GM18502 (cell line): Measurements from ENCODE around the gene CEMIP.
"Not testable (repeated sequence)": the region's sequence is repeated elsewhere in the genome, so short reads cannot be mapped to it uniquely, and the experiment has no call there.

Experiments
- ATAC-seq: cut with Tn5 transposase; IDR thresholded peaks from one replicate; pipeline ENCODE4 v1.9.1; 2021; ENCODE audit warnings: mild to moderate bottlenecking; ENCODE audit not compliant: unreplicated experiment, poor library complexity

The CEMIP gene

DNA sequence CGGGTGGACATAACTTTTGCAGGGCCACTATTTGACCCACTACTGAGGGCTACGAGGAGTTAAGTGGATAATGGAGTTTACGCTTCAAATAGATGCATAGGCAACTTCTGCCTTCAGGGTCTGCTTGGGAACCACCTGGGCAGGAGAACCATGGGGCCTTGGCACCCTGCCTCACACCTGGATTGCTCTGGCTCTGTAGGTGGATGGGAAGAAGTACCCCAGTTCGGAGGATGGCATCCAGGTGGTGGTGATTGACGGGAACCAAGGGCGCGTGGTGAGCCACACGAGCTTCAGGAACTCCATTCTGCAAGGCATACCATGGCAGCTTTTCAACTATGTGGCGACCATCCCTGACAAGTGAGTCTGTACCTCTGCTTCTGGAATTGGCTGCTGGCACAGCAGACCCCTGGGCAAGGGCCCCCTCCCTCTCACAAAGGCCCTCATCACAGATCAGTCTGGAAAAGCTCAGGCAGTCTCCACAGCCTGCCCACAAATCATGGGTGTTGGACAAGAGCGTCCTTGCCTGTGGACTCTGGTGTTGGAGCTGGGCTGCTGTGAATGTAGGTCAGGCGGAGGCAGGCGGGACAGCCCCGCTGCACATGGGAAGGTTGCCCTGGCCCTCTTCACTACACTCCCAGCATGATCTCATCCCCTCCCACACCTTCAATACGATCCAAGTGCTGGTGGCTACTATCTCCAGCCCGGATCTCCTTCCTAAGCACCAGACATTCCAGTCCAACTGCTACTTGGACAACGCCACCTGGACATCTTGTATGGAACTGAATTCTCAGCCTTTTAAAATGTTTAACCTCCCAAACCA, 163.8 kb downstream of the CEMIP start:
- ATAC-seq: no peak

DNA sequence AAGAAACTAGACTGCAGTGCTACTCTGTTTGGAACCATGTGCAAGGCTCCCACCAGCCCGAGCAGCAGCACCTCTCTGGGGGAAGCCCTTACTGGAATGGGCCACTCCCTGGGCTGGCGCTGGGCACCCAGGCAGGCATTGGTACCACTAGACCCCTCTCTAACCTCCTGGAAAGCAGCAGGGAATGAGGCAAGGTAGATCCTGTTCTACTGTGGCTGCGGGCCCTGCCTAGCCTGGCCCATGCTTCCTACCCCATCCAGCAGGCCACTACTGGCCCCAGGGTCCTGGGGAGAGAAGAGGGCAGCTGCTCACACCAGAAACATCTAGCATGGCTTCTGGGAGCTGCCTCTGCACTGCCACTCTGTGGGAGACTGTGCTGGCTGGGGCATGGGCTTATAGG, 165.6 kb downstream of the CEMIP start:
- no peak for ATAC-seq

DNA sequence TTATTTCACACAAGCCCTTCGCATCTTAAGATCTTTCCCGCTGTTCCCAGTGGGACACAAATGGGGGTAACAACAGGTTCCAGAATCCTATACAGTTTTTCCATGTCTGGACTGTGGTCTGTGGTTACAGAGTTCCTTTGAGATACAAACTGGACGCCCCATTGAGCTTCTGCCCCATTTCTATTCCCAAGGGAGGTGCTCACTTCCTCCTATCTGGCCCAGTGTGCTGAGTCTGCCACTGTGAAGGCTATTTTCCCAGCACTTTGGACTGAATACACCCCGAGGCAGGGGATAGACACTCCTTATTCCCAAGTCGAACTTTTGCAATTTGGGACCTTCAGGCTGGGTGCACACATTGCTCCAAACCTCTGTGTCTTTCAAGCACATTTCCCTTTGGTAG, 166.4 kb downstream of the CEMIP start:
- ATAC-seq: no peak

DNA sequence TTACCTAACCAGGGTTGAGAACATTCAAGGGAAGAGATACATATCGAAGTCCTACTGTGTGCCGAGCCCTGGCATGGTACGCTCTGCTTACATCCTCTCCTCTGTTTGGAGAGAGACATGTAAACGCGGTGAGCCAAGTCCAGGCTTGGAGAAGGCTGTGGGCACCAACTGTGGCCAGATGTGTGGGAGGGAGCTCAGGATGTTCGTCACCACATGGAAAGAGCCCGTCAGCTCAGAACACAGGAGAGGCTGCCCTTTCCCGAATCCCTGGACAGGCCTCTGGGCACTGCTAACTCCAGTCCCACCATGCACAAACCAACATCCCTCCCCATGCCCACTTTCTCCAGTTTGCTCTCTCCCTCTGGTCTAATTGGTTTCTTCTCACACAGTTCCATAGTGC, 167.4 kb downstream of the CEMIP start:
- ATAC-seq: no peak

DNA sequence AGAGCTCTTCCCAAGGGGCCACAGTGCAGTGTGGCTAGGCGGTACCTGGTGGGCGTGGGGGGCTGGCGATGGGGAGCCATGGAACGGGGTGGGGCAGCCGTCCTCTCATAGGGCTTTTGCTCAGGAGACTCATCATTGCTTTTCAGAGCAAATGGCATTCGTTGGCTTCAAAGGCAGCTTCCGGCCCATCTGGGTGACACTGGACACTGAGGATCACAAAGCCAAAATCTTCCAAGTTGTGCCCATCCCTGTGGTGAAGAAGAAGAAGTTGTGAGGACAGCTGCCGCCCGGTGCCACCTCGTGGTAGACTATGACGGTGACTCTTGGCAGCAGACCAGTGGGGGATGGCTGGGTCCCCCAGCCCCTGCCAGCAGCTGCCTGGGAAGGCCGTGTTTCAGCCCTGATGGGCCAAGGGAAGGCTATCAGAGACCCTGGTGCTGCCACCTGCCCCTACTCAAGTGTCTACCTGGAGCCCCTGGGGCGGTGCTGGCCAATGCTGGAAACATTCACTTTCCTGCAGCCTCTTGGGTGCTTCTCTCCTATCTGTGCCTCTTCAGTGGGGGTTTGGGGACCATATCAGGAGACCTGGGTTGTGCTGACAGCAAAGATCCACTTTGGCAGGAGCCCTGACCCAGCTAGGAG, 169.6 kb downstream of the CEMIP start:
- no peak for ATAC-seq

DNA sequence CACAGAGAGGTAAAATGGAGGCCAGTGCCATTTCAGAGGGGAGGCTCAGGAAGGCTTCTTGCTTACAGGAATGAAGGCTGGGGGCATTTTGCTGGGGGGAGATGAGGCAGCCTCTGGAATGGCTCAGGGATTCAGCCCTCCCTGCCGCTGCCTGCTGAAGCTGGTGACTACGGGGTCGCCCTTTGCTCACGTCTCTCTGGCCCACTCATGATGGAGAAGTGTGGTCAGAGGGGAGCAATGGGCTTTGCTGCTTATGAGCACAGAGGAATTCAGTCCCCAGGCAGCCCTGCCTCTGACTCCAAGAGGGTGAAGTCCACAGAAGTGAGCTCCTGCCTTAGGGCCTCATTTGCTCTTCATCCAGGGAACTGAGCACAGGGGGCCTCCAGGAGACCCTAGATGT, 170.6 kb downstream of the CEMIP start:
- ATAC-seq: no peak

DNA sequence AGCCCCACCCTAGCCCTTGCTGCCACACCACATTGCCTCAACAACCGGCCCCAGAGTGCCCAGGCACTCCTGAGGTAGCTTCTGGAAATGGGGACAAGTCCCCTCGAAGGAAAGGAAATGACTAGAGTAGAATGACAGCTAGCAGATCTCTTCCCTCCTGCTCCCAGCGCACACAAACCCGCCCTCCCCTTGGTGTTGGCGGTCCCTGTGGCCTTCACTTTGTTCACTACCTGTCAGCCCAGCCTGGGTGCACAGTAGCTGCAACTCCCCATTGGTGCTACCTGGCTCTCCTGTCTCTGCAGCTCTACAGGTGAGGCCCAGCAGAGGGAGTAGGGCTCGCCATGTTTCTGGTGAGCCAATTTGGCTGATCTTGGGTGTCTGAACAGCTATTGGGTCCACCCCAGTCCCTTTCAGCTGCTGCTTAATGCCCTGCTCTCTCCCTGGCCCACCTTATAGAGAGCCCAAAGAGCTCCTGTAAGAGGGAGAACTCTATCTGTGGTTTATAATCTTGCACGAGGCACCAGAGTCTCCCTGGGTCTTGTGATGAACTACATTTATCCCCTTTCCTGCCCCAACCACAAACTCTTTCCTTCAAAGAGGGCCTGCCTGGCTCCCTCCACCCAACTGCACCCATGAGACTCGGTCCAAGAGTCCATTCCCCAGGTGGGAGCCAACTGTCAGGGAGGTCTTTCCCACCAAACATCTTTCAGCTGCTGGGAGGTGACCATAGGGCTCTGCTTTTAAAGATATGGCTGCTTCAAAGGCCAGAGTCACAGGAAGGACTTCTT, 171.3 kb downstream of the CEMIP start:
- ATAC-seq: no peak

DNA sequence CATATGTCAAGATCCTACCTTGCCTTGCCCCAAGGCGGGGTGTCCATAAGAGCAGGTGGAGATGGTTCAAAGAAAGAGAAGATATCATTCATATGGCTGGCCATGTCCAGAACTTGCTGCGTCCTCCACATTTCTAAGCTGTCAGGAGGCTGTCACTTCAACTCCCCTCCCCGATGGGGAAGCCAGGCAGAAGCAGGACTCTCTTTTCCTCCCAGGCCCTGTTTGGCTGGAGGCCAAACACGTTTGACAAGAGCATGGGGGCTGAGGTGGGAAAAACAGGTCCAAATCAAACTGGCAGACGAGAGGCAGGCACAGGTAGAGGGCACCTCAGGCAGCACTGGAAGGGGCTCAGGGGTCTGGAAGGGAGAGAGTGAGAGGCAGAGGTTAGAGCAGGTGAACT, 172.8 kb downstream of the CEMIP start:
- no peak for ATAC-seq

DNA sequence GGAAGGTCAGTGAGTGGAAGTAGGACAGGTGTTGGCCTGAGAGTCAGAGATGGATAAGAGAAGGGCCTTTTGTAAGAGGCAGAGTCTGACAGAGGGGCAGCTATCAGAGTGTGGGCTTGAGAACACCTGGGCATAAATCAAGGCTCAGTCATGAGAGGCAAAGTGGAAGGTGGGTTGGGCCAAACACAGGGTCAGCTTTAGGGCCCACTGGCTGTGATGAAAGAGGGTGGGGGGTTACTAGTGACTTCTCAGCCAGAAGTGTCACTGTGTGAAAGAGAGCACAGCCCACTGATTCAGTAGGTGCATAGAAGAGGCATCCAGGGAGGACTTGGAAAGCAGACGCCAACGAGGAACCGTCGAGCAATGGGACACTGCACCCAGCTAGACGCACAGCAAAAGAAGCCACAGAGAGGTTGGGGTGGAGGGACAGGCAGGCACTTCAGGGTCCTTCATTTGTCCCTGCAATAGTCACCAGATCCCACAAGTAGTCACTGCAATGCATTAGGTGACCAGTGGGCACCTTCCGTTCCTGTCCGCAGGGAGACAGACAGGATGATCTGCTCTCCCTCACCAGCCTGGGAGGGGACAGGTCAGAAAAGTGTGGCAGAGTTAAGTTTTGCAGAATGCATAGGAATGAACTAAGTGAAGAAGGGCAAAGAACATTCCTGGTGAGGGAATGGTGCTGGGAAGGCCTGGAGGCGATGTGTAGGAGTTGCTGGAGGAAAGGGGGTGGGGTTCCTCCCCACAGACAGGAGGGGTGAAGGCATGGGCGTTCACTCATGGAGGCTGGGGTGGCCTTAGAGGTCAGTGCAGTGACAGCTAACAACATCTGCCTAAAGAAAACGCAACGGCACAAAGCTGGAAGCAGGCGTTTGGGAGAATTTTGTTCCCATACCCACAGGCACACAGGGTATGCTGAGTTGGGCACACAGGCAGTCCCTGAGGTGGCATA, 174.1 kb downstream of the CEMIP start:
- ATAC-seq: no peak

DNA sequence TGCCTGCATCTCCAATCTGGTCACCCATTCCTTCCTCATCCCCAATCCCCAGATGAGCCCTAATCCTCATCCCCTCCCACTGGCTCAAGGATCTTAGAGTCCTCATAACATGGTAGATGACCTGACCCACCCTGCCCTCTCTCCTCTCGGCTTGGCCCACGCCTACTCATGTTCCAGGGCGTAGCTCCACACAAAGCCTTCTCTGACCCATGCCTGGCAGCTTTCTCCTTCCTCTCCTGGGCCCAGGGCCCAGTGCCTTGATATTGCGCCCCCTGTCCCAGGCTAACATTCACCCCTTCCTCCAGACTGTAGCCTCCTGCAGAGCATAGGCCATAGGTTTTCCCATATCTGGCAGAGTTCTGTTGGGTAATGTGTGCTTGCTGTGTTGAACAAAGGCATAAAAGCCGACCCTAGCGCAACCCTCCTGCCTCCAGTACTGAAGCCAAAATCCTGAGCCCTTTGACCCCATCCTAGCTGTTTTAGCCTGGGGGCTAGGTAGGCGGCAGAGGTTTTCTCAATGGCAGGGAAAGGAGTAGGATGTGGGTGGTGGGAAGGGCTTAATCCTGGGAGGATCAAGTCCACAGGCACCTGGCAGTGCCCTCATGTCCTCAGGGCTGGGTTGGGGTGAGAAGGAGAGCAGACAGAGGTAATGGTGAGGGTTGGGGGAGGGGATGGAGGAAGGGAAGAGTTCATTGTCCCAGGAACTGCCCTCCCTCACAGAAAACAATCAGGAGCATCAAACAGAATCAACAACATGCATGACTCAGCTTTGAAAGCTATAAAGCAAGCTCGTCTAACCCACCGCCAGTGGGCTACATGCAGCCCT, 175.0 kb downstream of the CEMIP start:
- no peak for ATAC-seq

DNA sequence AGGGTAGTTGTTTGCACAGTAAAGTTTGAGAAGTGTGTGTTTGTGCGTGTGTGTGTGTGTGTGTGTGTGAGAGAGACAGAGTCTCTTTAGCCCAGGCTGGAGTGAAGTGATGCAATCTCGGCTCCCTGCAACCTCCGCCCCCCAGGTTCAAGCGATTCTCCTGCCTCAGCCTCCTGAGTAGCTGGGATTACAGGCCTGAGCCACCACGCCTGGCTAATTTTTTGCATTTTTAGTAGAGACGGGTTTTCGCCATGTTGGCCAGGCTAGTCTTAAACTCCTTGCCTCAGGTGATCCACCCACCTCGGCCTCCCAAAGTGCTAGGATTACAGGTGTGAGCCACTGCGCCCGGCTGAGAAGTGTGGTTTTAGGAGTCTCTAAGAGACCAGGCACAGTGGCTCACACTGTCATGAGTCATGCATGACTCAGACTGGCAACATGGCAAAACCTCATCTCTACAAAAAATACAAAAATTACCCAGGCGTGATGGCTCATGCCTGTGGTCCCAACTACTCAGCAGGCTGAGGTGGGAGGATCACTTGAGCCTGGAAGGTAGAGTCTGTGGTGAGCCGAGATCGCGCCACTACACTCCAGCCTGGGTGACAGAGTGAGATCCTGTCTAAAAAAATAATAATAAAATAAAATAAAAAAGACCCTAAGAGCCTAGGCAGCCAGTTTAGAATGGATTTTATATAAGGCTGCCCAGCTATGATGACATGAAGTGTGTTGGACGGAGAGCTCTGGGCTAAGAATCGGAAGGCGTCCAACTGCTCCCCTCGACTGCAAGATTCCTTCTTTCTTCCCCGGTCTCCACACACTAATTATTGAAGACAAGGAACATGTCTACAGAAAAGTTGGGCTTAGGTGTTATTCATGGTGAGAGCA, 176.6 kb downstream of the CEMIP start:
- not testable (repeated sequence) for ATAC-seq

DNA sequence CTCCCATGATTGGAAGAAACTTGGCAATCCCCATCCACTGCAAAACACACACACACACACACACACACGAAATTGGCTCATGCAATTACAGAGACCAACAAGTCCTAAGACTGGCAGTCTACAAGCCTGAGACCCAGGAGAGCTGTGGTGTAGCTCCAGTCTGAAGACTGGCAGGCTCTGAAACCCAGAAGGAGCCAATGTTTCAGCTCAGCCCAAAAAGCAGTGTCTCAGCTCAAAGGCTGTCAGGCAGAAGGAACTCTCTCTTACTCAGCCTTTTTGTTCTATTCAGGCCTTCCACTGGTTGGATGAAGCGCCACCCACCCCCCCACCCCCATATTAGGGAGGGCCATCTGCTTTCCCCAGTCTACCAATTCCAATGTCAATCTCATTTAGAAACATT, 178.4 kb downstream of the CEMIP start:
- no peak for ATAC-seq

DNA sequence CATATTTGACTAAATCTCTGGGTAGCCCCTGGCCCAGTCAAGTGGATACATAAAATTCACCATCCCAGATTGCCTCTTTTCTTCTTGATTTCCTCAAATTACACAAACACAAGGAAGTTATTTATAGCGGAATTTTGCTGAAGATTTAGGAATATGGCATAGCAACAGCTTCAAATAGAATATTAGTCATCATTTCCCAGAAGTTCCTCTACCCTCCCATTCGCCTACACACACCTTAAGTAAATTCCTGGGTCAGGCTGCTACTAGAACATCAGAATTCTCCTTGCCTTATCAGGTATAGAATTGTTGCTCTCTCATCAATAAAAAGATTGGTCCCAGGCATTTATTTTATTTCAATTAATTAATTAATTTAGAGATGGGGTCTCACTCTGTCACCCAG, 178.8 kb downstream of the CEMIP start:
- no peak for ATAC-seq

DNA sequence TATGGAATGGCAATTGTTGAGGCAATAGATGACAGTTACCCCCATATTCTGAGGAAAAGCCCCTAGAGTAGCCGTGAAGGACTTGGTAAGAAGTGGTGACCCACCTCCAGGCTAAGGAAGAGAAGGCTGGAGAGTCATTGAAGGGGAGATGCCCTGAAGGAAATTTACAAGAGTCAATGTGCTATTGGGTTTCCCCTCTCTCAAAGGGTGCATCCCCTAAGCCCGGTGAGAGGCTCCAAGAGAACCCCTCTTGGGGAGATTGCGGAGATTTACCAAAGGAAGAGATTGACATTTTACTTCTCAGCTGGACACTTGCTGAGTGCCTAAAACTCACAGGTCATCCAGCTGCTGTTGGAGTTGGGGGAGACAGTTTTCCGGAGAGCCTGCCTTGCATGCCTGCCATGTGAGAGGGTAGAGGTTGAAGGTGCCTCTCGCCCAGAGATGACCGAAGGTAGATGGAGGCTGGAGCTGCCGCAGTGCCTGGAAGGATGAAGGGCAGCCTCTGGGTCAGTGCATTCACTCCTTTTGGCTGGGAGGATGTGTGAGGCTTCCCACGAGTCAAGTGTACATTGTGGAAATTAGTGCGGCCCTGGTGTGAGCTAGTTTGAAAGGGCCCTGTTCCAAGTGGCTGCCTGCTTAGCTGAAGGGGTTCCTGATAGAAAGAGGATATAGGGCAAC, 179.8 kb downstream of the CEMIP start:
- ATAC-seq: no peak

DNA sequence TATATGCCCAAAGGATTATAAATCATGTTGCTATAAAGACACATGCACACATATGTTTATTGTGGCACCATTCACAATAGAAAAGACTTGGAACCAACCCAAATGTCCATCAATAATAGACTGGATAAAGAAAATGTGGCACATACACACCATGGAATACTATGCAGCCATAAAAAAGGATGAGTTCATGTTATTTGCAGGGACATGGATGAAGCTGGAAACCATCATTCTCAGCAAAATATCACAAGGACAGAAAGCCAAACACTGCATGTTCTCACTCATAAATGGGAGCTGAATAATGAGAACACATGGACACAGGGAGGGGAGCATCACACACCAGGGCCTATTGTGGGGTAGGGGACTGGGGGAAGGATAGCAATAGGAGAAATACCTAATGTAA, 186.3 kb downstream of the CEMIP start:
- not testable (repeated sequence) for ATAC-seq

DNA sequence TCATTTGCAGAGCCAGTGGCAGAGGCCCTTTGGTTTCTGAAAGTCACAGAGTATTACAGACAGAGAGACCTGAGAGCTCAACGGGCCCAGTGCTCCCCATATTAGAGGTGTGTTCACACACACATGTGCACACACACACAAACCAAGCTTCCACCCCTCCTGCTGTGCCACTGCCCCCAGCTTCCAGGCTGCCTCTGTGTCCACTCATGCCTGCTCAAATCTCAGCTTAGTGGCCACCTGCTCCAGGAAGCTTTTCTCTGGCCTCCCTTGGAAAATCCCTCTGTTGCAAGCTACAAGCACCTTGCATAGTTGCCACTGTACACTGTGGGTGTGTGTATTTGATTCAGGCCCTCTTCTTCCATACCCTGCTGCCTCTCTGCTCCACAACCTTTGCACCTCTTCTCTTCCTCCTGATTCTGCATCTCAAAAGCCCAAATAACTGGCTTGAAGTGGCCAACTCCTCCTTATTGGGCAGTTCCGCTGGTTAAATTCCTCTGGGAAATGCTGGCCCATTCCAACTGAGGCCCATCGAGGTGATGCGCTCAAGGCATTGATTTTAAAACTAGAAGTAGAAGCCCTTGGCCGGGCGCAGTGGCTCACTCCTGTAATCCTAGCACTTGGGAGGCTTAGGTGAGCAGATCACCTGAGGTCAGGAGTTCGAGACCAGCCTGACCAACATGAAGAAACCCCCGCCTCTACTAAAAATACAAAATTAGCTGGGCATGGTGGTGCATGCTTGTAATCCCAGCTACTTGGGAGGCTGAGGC, 187.4 kb downstream of the CEMIP start:
- no peak for ATAC-seq

DNA sequence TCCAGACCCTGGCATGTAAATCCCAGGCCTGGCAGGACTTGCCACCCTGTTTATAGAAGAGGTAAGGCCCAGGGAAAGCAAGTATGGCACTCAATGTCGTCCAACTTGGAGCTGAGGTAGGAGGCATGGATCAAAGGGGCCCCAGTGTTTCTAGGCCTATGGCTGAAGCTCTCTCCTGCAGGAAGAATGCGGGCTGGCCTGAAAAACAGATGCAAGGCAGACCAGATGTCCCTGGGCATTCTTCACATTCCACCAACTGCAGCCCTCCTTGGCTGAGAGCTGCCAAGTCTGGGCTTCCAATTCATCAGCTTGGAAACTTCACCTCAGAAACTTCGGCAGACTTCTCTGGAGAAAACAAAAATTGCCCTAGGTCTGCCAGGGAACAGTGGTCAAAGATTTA, 188.3 kb downstream of the CEMIP start:
- no peak for ATAC-seq
